ENCODE data around the gene FMNL2.

The FMNL2 gene

GRCh38 chr2:152594022-152594766, 259.2 kb downstream of the FMNL2 start:
- no peak for DNase-seq

GRCh38 chr2:152594792-152595191, 259.8 kb downstream of the FMNL2 start:
- DNase-seq, result no peak

GRCh38 chr2:152598975-152599759, 264.2 kb downstream of the FMNL2 start:
- no peak for DNase-seq

GRCh38 chr2:152600051-152600657, 265.2 kb downstream of the FMNL2 start:
- no peak for DNase-seq

GRCh38 chr2:152600697-152601096, 265.7 kb downstream of the FMNL2 start:
- DNase-seq, result no peak

GRCh38 chr2:152602750-152603149, 267.8 kb downstream of the FMNL2 start:
- no peak for DNase-seq

GRCh38 chr2:152603166-152603565, 268.2 kb downstream of the FMNL2 start:
- no peak for DNase-seq

GRCh38 chr2:152606081-152606480, 271.1 kb downstream of the FMNL2 start:
- DNase-seq, result no peak

GRCh38 chr2:152606941-152607340, 272.0 kb downstream of the FMNL2 start:
- DNase-seq, result no peak

GRCh38 chr2:152607793-152608300, 272.9 kb downstream of the FMNL2 start:
- DNase-seq, result no peak

- no peak for DNase-seq
These were observed 274.2 kb downstream of the FMNL2 start for GRCh38 chr2:152609154-152609553.

GRCh38 chr2:152609699-152610098, 274.7 kb downstream of the FMNL2 start:
- no peak for DNase-seq

- no peak for DNase-seq
These were observed 276.7 kb downstream of the FMNL2 start for GRCh38 chr2:152611458-152612231.

GRCh38 chr2:152613235-152613634, 278.3 kb downstream of the FMNL2 start:
- no peak for DNase-seq

GRCh38 chr2:152615177-152615576, 280.2 kb downstream of the FMNL2 start:
- DNase-seq, result no peak

GRCh38 chr2:152617456-152618192, 282.6 kb downstream of the FMNL2 start:
- no peak for DNase-seq

- no peak for DNase-seq
These were observed 283.2 kb downstream of the FMNL2 start for GRCh38 chr2:152618193-152618564.

GRCh38 chr2:152620208-152620607, 285.2 kb downstream of the FMNL2 start:
- no peak for DNase-seq

- DNase-seq, result no peak
These were observed 286.0 kb downstream of the FMNL2 start for GRCh38 chr2:152620985-152621384.

GRCh38 chr2:152622219-152622618, 287.2 kb downstream of the FMNL2 start:
- DNase-seq, result no peak

GRCh38 chr2:152623076-152623740, 288.2 kb downstream of the FMNL2 start:
- DNase-seq, result no peak

- DNase-seq, result no peak
These were observed 288.8 kb downstream of the FMNL2 start for GRCh38 chr2:152623775-152624174.

All from cerebellar nuclear complex (tissue), 1 donor.